HCT116 (cell line): Measurements from ENCODE around the gene GNA15. TPM values are rescaled to one million over a fixed set of nuclear protein-coding genes. Genes with fewer than 3 reads are reported as not detected.

Experiments
- ATAC-seq: fragments of 200-7000 bp; cut with Tn5 transposase; 2 replicates; pipeline ENCODE4 v1.9.1; 2020; ENCODE audit warnings: mild to moderate bottlenecking, moderate library complexity
- BruUV-seq: library from RNA; stranded (reverse); fragments of 400-500 nt; replicated peaks from 2 replicates; lab custom pipeline; 2021; lab: Mats Ljungman, UMichigan
- CTCF ChIA-PET: fragments of 300-600 bp; sonication (Branson Sonifier 250); formaldehyde crosslinking; loops from one replicate; lab custom pipeline; 2021; ENCODE audit warnings: antibody characterized with exemption; lab: Charles Lee
- POLR2A ChIA-PET: fragments of 300-600, 350-600 bp; sonication (Branson Sonifier 250); formaldehyde crosslinking; loops from one replicate; lab custom pipeline; 2021; ENCODE audit warnings: antibody characterized with exemption; lab: Charles Lee
- RAD21 ChIA-PET, 2 experiments: fragments of 300-600 bp; sonication (Branson Sonifier 250); formaldehyde crosslinking; loops; one replicate each; lab custom pipeline; 2023; ENCODE audit warnings: low total read pairs in 2 of 2; ENCODE audit not compliant: uncharacterized antibody in 2 of 2, unreplicated experiment in 2 of 2, low non-redundant PET in 1 of 2; lab: Charles Lee
- DNase-seq: peaks from one replicate; pipeline ENCODE4 v3.0.0-alpha.2; 2010; ENCODE audit warnings: low read depth, low spot score
- H2AFZ ChIP-seq: fragments of 200-600 bp; shearing (Covaris generic), sonication (generic); 2 replicates; pipeline ENCODE4 v1.6.1; 2017; ENCODE audit warnings: low read depth, mixed run types, mixed read lengths, antibody characterized with exemption, low read length; ENCODE audit not compliant: poor library complexity, severe bottlenecking
- H3K27ac ChIP-seq: 2 replicates; pipeline ENCODE4 v1.5.1; 2012; ENCODE audit warnings: low read depth, low read length
- H3K27me3 ChIP-seq: fragments of 200-600 bp; sonication (generic); 2 replicates; pipeline ENCODE4 v1.6.1; 2016; ENCODE audit warnings: mixed run types, low read length, mixed read lengths; ENCODE audit not compliant: insufficient read depth
- H3K36me3 ChIP-seq, 2 experiments: fragments of 200-500 bp in 1 of 2; fragments of 200-600 bp in 1 of 2; sonication (Bioruptor generic) in 1 of 2; sonication (generic) in 1 of 2; 2 replicates each; pipeline versions ENCODE4 v1.5.1 to v1.6.1; 2014 to 2016; ENCODE audit warnings: low read length in 2 of 2, inconsistent platforms in 1 of 2, mixed read lengths in 1 of 2, mixed run types in 1 of 2; ENCODE audit not compliant: insufficient read depth in 2 of 2, control insufficient read depth in 1 of 2
- H3K4me1 ChIP-seq, 2 experiments: fragments of 200-600 bp in 1 of 2; sonication (generic) in 1 of 2; 2 replicates each; pipeline versions ENCODE4 v1.5.1 to v1.6.1; 2012 to 2017; ENCODE audit warnings: low read length in 2 of 2, inconsistent platforms in 1 of 2, mild to moderate bottlenecking in 1 of 2, mixed read lengths in 1 of 2, mixed run types in 1 of 2, moderate library complexity in 1 of 2; ENCODE audit not compliant: insufficient read depth in 2 of 2, control insufficient read depth in 1 of 2
- H3K4me2 ChIP-seq: fragments of 200-600 bp; sonication (generic); 2 replicates; pipeline ENCODE4 v1.6.1; 2017; ENCODE audit warnings: mixed run types, low read length, mixed read lengths
- H3K4me3 ChIP-seq, 2 experiments: fragments of 200-600 bp in 1 of 2; sonication (generic) in 1 of 2; replicated peaks in 1 of 2; 2 replicates each; pipeline ENCODE4 v1.5.1; 2011 to 2016; ENCODE audit warnings: low read length in 2 of 2, control low read depth in 1 of 2, low read depth in 1 of 2, mild to moderate bottlenecking in 1 of 2, mixed read lengths in 1 of 2, mixed run types in 1 of 2
- H3K79me2 ChIP-seq: fragments of 200-600 bp; sonication (generic); 2 replicates; pipeline ENCODE4 v1.6.1; 2017; ENCODE audit warnings: mild to moderate bottlenecking, mixed run types, low read length, moderate library complexity, mixed read lengths; ENCODE audit not compliant: insufficient read depth
- H3K9ac ChIP-seq: fragments of 200-600 bp; sonication (generic); 2 replicates; pipeline ENCODE4 v1.6.1; 2016; ENCODE audit warnings: low read length, mixed read lengths
- H3K9me2 ChIP-seq: fragments of 200-600 bp; sonication (generic), shearing (Covaris generic); 2 replicates; pipeline ENCODE4 v1.6.1; 2017; ENCODE audit warnings: mixed run types, mild to moderate bottlenecking, moderate library complexity; ENCODE audit not compliant: insufficient read depth
- H3K9me3 ChIP-seq, 2 experiments: fragments of 200-500 bp in 1 of 2; fragments of 200-600 bp in 1 of 2; sonication (Bioruptor generic) in 1 of 2; sonication (generic) in 1 of 2; 2 replicates each; pipeline ENCODE4 v1.6.1; 2014 to 2017; ENCODE audit warnings: low read length in 2 of 2, mixed read lengths in 2 of 2, inconsistent platforms in 1 of 2, low read depth in 1 of 2, mild to moderate bottlenecking in 1 of 2, mixed run types in 1 of 2, moderate library complexity in 1 of 2; ENCODE audit not compliant: control insufficient read depth in 1 of 2, insufficient read depth in 1 of 2
- H4K20me1 ChIP-seq: fragments of 200-600 bp; sonication (generic), shearing (Covaris generic); 2 replicates; pipeline ENCODE4 v1.6.1; 2017; ENCODE audit warnings: mixed run types, mild to moderate bottlenecking, moderate library complexity; ENCODE audit not compliant: insufficient read depth
- CBX3 ChIP-seq: IDR thresholded peaks from 2 replicates; pipeline ENCODE4 v1.6.1; 2012; ENCODE audit warnings: low read depth
- CEBPB ChIP-seq: IDR thresholded peaks from 2 replicates; pipeline ENCODE4 v1.6.1; 2012; ENCODE audit warnings: low read depth
- EGR1 ChIP-seq: IDR thresholded peaks from 2 replicates; pipeline ENCODE4 v1.6.1; 2012; ENCODE audit warnings: low read depth
- EZH2 ChIP-seq: fragments of 200-600 bp; sonication (generic); IDR thresholded peaks from 2 replicates; pipeline ENCODE4 v1.6.1; 2017; ENCODE audit warnings: antibody characterized with exemption, mixed run types
- EZH2phosphoT487 ChIP-seq: fragments of 200-600 bp; IDR thresholded peaks from 2 replicates; pipeline ENCODE4 v1.6.1; 2018; ENCODE audit warnings: antibody characterized with exemption, borderline replicate concordance
- JUND ChIP-seq: IDR thresholded peaks from 2 replicates; pipeline ENCODE4 v1.6.1; 2012
- POLR2A ChIP-seq: IDR thresholded peaks from 2 replicates; pipeline ENCODE4 v1.7.0; 2011; ENCODE audit warnings: borderline replicate concordance; ENCODE audit not compliant: insufficient read depth, insufficient read length; ENCODE audit errors: extremely low read depth
- POLR2AphosphoS5 ChIP-seq: IDR thresholded peaks from 2 replicates; pipeline ENCODE4 v1.6.1; 2011; ENCODE audit warnings: mild to moderate bottlenecking, low read depth, low read length, moderate library complexity
- RAD21 ChIP-seq: IDR thresholded peaks from 2 replicates; pipeline ENCODE4 v1.6.1; 2012; ENCODE audit warnings: low read depth, mild to moderate bottlenecking
- SIN3A ChIP-seq: IDR thresholded peaks from 2 replicates; pipeline ENCODE4 v1.6.1; 2012; ENCODE audit warnings: low read depth
- TCF7L2 ChIP-seq: IDR thresholded peaks from 2 replicates; pipeline ENCODE4 v1.7.0; 2011; ENCODE audit warnings: borderline replicate concordance, inconsistent platforms; ENCODE audit not compliant: insufficient read depth, insufficient read length; ENCODE audit errors: extremely low read depth
- YY1 ChIP-seq: IDR thresholded peaks from 2 replicates; pipeline ENCODE4 v1.6.1; 2011; ENCODE audit warnings: low read length, low read depth, moderate library complexity, mild to moderate bottlenecking; ENCODE audit not compliant: insufficient replicate concordance; ENCODE audit errors: extremely low read depth
- ZBTB33 ChIP-seq: IDR thresholded peaks from 2 replicates; pipeline ENCODE4 v1.6.1; 2011; ENCODE audit warnings: mild to moderate bottlenecking, low read length, moderate library complexity; ENCODE audit not compliant: insufficient replicate concordance; ENCODE audit errors: extremely low read depth
- ZNF274 ChIP-seq: fragments of 200-500 bp; sonication (Bioruptor generic); IDR thresholded peaks from 2 replicates; pipeline ENCODE4 v1.6.1; 2014; ENCODE audit warnings: mild to moderate bottlenecking, low read depth, low read length, inconsistent platforms
- intact Hi-C: fragments of 100-400 bp; cut with micrococcal nuclease; formaldehyde crosslinking; loops from 2 replicates; pipeline ENCODE4 v1.10.0; 2022
- total RNA-seq: library from RNA; stranded (reverse); gene quantifications from one replicate; pipeline ENCODE4 v1.2.1, GENCODE V29; 2021; ENCODE audit not compliant: unreplicated experiment
- TF ChIP-seq, protein P1 (sequence below): IDR thresholded peaks from 2 replicates; pipeline ENCODE4 v1.6.1; 2012
- TF ChIP-seq, protein P2 (sequence below), 3 experiments: fragments of 200-600 bp in 1 of 3; sonication (generic) in 1 of 3; IDR thresholded peaks in 2 of 3; conservative IDR thresholded peaks in 1 of 3; 2 replicates each; pipeline ENCODE4 v1.5.1; 2012 to 2017; ENCODE audit warnings: low read depth in 2 of 3, low read length in 2 of 3, antibody characterized with exemption in 1 of 3, borderline replicate concordance in 1 of 3, control low read depth in 1 of 3, mild to moderate bottlenecking in 1 of 3, mixed read lengths in 1 of 3, mixed run types in 1 of 3, moderate library complexity in 1 of 3; ENCODE audit not compliant: insufficient read depth in 1 of 3

Gene GNA15
- total RNA-seq, 1 experiment from 2014 or later = 1.5 TPM

- no peak for TF ChIP-seq EZH2
- no peak for TF ChIP-seq POLR2AphosphoS5
- TF ChIP-seq YY1 = no peak
- no peak for TF ChIP-seq CEBPB
Observed at GRCh38 chr19:3186891-3187661, 51.2 kb downstream of the GNA15 start (continued).

- H3K79me2 ChIP-seq = peaks cover 70% of the 10 kb centered on the region
- H3K27me3 ChIP-seq = no peaks in the 10 kb centered on the region
- peak overlapping the region; percentile 83; the same call in 1 of the 2 replicates for H3K27ac ChIP-seq
- RAD21 ChIA-PET = no interaction called here
- ATAC-seq (no peak), DNase-seq (no peak)
- peaks cover 9% of the 10 kb centered on the region; the same call in 1 of the 2 replicates for H4K20me1 ChIP-seq
- H3K9me3 ChIP-seq = no peaks in the 10 kb centered on the region
- peak overlapping the region; percentile 76 for H3K4me2 ChIP-seq
- CTCF ChIA-PET = no interaction called here
- no peak overlapping the region for H2AFZ ChIP-seq
- peak overlapping the region; percentile 94 to 96 for H3K4me3 ChIP-seq
- no TSS peak for BruUV-seq
- H3K4me1 ChIP-seq = peaks cover 12 to 32% of the 10 kb centered on the region in 2 experiments; a peak in 3 of 4 replicates
- peaks cover 4 to 28% of the 10 kb centered on the region in 2 experiments; a peak in 2 of 4 replicates for H3K36me3 ChIP-seq
- H3K9ac ChIP-seq = peak overlapping the region; percentile 96
- POLR2A ChIA-PET = no interaction called here
- TF ChIP-seq, protein P1, sequence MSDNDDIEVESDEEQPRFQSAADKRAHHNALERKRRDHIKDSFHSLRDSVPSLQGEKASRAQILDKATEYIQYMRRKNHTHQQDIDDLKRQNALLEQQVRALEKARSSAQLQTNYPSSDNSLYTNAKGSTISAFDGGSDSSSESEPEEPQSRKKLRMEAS = no peak
- TF ChIP-seq ZNF274 (no peak), POLR2A (no peak), EZH2phosphoT487 (no peak), CBX3 (no peak), CEBPB (no peak), ZBTB33 (no peak), EZH2 (no peak), EGR1 (no peak), JUND (no peak), YY1 (no peak), TCF7L2 (no peak), RAD21 (no peak), SIN3A (no peak), POLR2AphosphoS5 (no peak)
- TF ChIP-seq, protein P2, sequence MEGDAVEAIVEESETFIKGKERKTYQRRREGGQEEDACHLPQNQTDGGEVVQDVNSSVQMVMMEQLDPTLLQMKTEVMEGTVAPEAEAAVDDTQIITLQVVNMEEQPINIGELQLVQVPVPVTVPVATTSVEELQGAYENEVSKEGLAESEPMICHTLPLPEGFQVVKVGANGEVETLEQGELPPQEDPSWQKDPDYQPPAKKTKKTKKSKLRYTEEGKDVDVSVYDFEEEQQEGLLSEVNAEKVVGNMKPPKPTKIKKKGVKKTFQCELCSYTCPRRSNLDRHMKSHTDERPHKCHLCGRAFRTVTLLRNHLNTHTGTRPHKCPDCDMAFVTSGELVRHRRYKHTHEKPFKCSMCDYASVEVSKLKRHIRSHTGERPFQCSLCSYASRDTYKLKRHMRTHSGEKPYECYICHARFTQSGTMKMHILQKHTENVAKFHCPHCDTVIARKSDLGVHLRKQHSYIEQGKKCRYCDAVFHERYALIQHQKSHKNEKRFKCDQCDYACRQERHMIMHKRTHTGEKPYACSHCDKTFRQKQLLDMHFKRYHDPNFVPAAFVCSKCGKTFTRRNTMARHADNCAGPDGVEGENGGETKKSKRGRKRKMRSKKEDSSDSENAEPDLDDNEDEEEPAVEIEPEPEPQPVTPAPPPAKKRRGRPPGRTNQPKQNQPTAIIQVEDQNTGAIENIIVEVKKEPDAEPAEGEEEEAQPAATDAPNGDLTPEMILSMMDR (IDR thresholded peaks at IDR 0.05 in 2 of 3, conservative IDR thresholded peaks at IDR 0.05 in 1 of 3; ENCODE audit: borderline replicate concordance in 1 of 3, insufficient read depth in 1 of 3, low read depth in 2 of 3, low read length in 2 of 3) = no peak
- intact Hi-C loops = no loop called here
- H3K9me2 ChIP-seq = no peaks in the 10 kb centered on the region
Observed at GRCh38 chr19:3187662-3188511, 52.1 kb downstream of the GNA15 start.
